HG03108 (cell line): ENCODE results near the gene GPX7.

ENCODE experiments used
- ATAC-seq: cut with Tn5 transposase; IDR thresholded peaks from one replicate; pipeline ENCODE4 v1.9.1; 2021; ENCODE audit warnings: moderate library complexity; ENCODE audit not compliant: unreplicated experiment

GPX7 gene

DNA sequence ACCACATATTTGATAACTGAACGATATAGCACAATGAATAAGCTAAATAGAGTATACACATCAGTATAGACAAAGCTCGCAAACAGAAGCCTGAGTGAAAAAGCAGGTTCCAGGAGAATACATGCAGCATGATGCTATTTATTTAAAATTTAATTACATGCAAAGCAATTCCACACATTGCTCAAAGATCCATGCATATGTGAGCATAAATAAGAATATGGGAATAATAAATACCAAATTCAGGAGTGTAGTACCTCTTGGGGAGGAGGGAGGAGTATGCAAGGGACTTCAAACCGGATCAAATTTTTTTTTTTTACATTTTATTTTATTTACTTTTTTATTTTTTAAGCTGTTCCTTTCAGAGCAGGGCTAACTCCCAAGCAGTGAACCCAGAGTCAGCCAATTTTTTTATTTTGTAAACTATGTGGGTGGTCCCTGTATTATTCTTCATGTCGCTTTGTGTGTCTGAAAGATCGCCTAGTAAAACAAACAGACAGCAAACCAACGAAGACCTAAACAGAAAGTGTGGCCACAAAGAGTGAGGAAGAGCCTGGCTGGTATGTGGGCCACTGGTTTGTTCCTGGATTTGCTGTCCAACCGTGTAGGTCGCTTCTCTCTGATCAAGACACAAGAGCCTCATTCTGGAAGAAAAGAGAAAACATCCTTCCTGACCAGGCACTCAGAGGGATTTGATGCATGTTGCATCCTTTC, 26.6 kb downstream of the GPX7 start:
- ATAC-seq, result no peak

DNA sequence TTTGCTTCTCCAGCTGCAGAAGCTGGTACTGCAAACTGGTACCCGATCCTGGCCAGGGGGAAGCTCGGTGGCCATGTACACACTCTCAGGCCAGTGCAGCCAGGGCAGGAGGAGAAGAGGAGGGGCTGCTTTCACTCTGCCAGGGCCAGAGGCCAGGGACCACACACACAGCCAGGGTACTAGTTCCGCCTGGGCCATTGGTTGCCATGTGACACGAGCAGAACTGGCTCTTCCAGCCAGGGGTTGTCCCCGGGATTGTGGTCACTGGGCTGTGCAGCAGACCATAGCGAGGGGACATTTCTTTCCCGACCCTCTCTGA, 27.1 kb downstream of the GPX7 start:
- ATAC-seq, result no peak

DNA sequence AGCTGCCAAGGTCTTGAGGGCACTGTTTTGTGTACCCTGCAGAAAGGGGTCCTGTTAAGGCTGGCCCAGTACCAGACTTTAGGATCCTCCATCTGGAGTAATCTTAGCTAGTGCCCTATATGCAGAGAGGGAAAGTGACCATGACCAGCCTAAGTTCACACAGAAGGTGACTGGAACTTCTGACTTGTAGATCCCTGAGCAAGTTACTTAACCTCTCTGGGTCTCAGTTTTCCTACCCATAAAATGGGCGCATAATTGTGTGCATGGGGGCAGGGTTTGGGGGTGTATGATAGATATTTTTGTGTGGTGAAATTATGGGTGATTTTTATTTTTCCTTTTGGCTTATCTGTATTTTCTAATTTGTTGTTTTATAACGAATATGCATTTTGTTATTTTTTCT, 27.5 kb downstream of the GPX7 start:
- ATAC-seq, result no peak

DNA sequence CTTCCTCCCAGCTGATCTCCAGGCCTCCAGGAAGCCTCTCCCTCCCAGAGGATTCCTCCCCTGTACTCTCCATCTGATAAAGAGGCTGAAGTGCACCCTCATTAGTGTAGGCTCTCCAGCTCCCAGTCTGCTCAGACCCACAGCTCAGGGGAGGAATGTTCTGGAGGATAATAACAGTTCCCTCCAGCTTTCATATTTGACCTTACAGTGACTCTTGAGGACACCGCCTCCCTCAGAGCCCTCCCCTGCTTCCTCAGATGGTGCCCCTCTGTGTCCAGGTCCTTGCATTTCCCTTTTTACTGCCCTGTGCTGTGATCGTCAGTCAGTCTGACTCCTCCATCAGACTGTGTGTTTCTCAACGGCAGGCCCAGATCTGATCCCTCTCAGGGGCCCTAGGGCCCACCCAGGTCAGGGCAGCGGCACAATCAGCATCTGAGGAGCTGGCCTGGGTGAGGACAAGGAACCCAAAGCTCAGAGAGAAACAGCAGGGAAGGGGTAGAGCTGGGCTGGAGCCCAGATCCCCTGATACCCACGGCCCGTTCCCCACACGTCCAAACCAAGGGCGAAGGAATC, 29.7 kb downstream of the GPX7 start:
- ATAC-seq, result no peak

DNA sequence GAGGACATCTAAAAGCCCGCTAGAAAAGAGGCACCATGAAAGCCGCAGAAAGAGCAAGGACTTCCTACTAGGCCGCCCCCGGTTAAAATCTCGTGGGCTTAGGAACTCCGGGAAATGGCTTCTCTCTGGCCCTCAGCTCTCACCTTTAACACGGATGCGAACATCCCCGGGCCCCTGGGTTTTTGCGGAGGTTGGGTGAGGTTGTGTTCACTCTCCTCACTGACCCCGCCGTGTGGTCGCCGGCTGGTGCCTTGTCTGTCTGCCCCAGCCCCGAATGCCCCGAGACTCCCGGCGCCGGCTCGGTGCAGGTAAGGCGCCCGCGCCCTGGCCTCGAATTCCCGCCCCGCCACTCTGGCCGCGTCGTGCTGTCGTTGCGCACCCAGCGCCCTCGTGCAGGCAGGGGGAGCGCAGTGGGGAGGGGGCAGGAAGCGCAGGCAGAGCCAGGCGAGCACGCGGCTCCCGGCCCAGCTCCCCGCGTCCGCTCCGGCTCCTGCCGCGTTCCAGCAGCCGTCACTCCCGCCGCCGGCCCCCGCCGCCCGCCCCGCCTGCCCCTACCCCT, 30.6 kb downstream of the GPX7 start, which contains the start of gene SHISAL2A:
Gene SHISAL2A (plus strand): TSS at position 437 of the 559 bp plus-strand sequence. CDS start 326 bp downstream, outside the sequence.
- ATAC-seq, result no peak

DNA sequence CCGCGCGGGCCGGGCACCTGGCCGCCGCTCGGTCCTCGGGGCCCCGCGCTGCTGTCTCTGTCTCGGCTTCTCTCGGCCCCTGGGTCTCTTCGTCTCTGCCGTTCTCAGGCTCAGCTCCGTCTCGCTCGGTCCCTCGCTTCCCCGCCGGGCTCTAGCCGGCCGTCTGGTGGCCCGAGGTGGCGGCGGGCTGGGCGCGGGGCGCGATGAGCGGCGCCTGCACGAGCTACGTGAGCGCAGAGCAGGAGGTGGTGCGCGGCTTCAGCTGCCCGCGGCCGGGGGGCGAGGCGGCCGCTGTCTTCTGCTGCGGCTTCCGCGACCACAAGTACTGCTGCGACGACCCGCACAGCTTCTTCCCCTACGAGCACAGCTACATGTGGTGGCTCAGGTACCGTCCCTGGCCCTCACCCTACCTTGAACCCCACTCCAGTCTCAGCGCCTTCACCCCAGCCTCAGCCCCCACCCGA, 31.2 kb downstream of the GPX7 start:
- no peak for ATAC-seq

DNA sequence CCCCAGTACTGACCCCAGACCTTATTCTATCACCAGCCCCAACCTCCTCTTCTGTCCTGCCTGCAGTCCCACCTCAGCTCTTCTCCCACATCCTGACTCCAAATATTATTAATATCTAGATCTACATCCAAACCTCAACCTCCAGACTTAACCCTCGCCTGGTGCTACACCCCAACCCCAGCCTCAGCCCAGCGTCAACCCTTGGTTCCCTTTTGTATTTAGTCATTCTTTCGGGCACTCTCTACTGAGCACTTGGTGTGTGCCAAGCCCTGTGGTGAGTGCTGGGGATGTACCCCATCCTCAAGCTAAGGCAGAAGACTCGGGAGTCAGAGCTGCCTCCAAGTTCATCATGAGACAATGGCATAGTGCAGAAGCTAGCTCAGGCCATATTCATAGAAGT, 31.9 kb downstream of the GPX7 start:
- no peak for ATAC-seq

DNA sequence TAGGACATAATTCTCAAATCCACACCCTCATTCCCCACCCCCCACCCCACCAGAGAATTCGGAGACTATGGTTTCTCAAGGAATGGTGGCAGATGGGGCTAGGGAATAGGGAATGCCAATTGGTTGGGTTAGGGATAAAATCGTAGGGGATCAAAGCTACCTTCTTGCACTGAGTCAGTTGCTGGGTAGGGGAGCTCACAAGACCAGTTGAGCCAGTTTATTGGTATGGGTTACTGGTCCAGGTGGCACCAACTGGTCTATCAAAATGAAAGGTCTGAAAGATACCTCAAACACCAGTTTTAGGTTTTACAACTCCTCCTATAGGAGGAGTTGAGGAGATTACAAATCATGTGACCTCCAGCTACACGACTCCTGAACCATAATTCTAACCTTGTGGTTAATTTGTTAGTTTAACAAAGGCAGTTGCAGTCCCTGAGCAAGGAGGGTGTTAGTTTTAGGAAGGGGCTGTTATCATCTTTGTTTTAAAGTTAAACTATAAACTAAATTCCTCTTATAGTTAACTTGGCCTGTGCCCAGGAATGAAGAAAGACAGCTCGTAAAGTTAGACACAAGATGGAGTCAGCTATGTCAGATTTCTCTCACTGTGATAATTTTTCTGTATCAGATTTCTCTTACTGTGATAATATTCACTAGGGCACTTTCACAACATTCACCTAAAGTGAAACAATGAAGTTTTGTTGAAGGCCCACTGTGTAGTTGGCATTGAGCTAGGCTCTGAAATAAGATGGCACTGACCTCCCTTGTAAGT, 33.3 kb downstream of the GPX7 start:
- no peak for ATAC-seq

DNA sequence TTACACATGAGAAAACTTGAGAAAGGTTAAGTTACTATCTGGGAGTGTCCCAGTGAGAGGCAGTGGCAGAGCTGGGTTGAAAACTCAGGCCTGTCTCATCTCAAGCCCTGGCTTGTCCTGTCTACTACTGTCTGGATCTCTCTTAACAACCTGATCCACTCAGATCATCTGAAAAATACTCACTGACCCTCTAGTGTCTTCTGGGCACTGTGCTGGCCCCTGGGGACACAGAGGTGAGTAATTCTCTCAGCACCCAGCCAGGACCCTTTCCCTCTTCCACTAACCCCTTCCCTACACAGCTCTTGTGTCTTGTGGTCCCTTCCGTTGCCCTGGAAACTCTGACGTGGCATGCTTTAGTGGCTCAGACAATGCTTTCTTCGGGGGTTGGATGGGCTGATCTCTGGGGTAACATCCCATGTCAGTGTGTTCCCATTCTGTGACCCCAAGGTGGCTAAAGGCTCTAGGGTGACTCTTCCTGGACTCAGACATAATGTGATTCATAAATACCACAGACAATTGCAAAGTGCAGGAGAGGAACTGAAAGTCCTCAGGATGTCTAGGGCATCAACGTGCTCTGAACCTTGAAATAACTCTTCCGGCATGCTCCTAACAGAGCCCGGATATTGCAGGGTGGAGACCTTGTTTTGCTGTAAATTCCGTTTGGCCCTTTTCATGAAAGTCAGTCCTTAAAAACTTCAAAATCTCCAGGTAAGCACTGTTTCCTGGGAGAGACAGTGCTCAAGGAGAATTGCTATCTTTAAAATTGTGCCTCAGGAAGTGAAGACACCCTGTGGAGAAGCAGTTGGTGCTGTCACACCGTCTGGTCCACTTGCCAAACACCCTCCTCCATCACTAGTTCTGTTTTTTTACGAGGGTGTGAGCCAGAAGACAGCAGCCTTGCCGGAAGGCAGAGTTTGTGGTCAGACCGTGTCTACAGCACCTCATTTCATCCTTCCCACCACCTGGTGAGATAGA, 34.8 kb downstream of the GPX7 start:
- peak; percentile 79 for ATAC-seq

DNA sequence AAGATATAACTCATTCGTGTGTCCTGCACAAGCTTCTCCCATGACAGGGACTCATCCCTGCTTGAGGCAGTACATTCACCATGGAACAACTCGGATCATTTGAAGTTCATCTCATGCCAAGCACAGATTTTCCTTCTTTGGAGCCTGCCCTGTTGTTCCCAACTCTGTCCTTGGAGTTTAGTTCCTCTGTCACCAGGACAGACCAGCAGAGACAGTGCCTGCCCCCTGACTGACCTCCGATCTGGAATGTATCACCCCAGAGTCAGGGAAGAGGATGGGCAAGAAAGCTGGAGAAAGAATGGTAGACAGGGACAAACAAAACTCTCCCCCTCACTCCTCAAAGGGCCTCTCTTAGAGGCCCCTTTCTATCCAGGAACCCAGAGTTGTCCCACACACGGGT, 35.8 kb downstream of the GPX7 start:
- ATAC-seq, result no peak

DNA sequence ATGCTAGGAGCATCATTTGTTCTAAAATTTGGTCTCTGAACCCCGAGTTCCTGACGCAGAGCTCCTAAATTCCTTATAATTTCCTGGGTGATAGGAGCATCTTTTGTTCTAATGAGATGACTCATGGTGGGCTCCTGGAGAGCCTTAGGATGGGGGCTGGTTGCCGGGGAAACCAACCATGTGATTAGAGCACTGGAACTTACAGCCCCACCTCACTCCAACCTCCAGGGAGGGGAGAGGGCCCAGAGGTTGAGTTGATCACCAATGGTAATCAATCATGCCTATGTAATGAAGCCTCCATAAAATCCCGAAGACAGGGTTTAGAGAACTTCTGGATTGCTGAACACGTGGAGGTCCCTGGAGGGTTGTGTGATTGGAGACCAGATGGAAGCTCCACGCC, 38.5 kb downstream of the GPX7 start:
- ATAC-seq, result no peak

DNA sequence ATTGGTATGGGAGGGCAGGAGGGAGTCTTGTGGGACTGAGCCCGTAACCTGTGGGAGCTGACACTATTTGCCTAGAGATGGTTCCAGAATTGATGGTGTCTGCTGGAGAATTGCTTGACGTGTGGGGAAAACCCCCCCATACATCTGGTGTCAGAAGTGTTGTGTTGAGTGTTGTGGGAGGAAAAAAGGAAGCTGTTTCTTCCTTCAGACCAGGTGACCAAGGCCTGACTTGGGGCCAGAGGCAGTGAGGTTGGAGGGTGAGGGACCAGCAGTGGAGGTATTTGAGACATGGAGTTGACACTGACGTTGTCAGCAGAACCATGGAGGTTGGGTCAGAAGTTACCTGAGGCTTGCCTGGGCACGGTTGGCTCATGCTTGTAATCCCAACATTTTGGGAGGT, 39.1 kb downstream of the GPX7 start:
- ATAC-seq, result no peak

DNA sequence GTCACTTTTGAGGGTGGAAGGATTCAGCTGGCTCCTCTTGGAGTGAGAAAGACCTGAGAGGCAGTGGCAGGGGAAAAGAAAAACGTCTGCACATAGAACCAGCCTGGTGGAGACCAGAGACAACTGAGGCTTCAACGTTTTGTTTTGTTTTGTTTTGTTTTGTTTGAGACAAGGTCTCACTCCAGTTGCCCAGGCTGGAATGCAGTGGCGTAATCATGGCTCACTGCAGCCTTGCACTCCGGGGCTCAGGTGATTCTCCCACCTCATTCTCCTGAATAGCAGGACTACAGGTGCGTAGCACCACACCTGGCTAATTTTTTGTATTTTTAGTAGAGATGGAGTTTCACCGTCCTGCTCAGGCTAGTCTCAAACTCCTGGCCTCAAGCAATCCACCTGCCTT, 43.1 kb downstream of the GPX7 start:
- no peak for ATAC-seq

DNA sequence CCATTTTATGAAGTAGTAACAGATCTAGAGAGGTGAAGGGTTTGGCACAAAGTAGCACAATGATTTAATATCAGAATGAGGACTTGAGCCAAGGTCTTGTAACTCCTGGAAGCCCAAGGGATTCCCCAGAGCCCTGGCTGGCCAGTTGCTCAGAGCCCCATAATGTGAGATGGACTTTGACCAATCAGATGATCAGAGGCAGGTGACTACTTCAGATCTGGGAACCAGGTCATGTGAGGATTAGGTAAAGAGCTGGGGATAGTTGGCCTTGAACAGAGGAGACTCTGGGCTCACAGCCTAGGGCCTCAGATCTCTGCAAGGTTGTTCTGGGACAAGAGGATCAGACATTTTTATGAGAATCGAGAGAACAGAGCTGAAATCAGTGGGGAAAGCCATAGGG, 49.7 kb downstream of the GPX7 start:
- no peak for ATAC-seq

DNA sequence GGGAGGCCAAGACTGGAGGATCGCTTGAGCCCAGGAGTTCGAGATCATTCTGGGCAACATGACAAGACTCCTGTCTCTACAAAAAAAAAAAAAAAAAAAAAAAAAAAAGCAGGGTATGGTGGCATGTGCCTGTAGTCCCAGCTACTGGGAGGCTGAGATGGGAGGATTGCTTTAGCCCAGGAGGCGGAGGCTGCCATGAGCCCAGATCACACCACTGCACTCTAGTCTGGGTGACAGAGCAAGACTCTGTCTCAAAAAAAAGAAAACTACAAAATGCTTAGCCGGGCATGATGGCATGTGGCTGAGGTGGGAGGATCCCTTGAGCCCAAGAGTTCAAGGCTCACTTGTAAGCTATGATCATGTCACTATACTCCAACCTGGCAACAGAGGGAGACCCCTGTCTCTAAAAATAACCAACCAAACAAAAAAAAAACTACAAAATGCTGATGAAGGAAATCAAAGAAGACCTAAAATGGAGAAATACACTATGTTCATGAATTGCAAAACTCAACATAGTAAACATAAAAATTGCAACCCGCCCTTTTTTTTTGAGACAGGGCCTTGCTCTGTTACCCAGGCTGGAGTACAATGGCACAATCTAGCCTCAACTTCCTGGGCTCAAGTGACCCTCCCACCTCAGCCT, 51.2 kb downstream of the GPX7 start:
- ATAC-seq, result no peak

DNA sequence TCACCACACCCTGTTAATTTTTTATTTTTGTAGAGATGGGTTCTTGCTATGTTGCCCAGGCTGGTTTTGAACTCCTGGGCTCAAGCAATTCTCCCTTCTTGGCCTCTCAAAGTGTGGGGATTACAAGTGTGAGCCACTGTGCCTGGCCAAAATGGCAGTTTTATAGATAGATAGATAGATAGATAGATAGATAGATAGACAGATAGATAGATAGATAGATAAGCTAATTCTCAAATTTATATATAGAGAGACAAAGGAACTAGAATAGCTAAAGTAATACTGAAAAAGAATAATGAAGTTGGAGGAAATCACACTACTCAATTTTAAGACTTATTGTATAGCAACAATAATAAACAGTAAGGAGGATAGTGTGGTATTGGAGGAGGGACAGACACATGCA, 51.9 kb downstream of the GPX7 start:
- no peak for ATAC-seq

DNA sequence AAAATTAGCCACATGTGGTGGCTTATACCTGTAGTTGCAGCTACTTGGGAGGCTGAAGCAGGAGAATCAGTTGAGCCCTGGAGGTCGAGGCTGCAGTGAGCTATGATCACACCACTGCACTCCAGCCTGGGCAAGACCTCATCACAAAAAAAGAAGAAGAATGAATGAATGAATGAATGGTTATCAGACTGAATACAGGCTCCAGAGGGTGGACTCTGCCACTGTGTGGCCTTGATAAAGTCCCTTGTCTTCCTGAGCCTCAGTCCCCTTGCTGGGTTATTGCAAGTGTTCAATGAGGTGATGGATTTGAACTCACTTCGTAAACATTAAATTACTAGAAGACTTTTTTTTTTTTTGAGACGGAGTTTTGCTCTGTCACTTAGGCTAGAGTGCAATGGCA, 55.5 kb downstream of the GPX7 start:
- no peak for ATAC-seq
